HG03060 (cell line): ENCODE results near the gene PCDHB9.
"Not testable (repeated sequence)": the region's sequence is repeated elsewhere in the genome, so short reads cannot be mapped to it uniquely, and the experiment has no call there.

ENCODE experiments used
- ATAC-seq: cut with Tn5 transposase; IDR thresholded peaks from one replicate; pipeline ENCODE4 v1.9.1; 2021; ENCODE audit warnings: low read depth, moderate number of reproducible peaks; ENCODE audit not compliant: unreplicated experiment

Gene PCDHB9

DNA sequence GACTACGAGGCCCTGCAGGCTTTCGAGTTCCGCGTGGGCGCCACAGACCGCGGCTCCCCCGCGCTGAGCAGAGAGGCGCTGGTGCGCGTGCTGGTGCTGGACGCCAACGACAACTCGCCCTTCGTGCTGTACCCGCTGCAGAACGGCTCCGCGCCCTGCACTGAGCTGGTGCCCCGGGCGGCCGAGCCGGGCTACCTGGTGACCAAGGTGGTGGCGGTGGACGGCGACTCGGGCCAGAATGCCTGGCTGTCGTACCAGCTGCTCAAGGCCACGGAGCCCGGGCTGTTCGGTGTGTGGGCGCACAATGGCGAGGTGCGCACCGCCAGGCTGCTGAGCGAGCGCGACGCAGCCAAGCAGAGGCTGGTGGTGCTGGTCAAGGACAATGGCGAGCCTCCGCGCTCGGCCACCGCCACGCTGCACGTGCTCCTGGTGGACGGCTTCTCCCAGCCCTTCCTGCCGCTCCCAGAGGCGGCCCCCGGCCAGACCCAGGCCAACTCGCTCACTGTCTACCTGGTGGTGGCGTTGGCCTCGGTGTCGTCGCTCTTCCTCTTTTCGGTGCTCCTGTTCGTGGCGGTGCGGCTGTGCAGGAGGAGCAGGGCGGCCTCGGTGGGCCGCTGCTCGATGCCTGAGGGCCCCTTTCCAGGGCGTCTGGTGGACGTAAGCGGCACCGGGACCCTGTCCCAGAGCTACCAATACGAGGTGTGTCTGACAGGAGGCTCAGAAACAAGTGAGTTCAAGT, 2.7 kb upstream of the PCDHB9 start:
- not testable (repeated sequence) for ATAC-seq

DNA sequence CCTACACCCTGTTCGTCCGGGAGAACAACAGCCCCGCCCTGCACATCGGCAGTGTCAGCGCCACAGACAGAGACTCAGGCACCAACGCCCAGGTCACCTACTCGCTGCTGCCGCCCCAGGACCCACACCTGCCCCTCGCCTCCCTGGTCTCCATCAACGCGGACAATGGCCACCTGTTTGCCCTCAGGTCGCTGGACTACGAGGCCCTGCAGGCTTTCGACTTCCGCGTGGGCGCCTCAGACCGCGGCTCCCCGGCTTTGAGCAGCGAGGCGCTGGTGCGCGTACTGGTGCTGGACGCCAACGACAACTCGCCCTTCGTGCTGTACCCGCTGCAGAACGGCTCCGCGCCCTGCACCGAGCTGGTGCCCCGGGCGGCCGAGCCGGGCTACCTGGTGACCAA, 1.7 kb downstream of the PCDHB9 start:
- ATAC-seq = not testable (repeated sequence)

GRCh38 chr5:141189131-141189530, 2.2 kb downstream of the PCDHB9 start:
- ATAC-seq = not testable (repeated sequence)

GRCh38 chr5:141192110-141192725, 5.3 kb downstream of the PCDHB9 start, which contains the start of gene PCDHB10:
TSS of gene PCDHB10 (plus strand) at chr5:141192353. CDS start at chr5:141192553, 200 bp downstream.
- ATAC-seq = no peak

- not testable (repeated sequence) for ATAC-seq
Observed at GRCh38 chr5:141194332-141194731, 7.4 kb downstream of the PCDHB9 start.

DNA sequence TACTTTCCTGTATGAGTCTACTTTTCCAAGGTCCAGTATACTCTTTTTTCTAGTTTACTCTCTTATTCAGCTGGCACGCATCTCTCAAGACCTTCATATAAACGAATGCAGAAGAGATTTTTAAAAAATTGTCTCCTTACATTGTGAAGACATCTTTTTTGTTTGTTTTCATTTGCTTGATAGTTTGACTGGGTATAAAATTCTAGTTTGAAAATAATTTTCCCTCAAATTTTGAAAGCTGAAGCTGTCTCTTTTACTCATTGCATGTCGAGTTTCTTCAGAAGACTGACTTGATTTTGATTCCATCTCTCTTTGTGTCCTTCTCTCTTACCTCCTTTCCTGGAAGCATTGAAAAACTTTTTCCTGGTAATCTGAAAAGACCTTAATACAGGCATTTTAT, 9.4 kb downstream of the PCDHB9 start:
- no peak for ATAC-seq

- ATAC-seq = no peak
Observed at GRCh38 chr5:141199359-141200235, 12.6 kb downstream of the PCDHB9 start, which contains the start of gene PCDHB11. TSS of gene PCDHB11 (plus strand) at chr5:141199627. CDS start at chr5:141199775, 148 bp downstream.

GRCh38 chr5:141201126-141201525, 14.2 kb downstream of the PCDHB9 start:
- not testable (repeated sequence) for ATAC-seq

DNA sequence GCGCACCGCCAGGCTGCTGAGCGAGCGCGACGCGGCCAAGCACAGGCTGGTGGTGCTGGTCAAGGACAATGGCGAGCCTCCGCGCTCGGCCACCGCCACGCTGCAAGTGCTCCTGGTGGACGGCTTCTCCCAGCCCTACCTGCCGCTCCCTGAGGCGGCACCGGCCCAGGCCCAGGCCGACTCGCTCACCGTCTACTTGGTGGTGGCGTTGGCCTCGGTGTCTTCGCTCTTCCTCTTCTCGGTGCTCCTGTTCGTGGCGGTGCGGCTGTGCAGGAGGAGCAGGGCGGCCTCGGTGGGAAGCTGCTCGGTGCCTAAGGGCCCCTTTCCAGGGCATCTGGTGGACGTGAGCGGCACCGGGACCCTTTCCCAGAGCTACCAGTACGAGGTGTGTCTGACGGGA, 14.7 kb downstream of the PCDHB9 start:
- ATAC-seq = not testable (repeated sequence)

DNA sequence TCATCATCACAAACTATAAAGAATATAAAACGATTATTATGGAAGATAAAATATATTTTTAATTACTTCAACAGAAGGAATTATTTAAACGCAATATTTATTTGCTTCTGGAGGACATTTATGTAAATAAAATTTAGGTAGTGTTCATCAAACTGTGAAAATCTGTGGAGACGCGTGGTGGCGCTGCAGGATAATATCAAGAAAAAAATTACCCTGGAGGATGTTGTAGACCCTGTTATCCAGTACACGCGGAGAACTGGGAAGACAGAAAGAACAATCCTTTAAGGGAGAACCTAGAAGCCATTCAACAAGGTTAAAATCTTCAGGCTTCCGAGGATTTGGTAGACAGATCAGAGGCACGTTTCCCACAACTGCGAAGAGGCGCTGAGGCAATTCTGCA, 21.5 kb downstream of the PCDHB9 start, which contains the start of gene PCDHB12:
PCDHB12 (plus strand) TSS at position 242 of the 400 bp plus-strand sequence. CDS start 189 bp downstream, outside the sequence.
- ATAC-seq = no peak

- not testable (repeated sequence) for ATAC-seq
Observed at GRCh38 chr5:141210281-141210680, 23.3 kb downstream of the PCDHB9 start.

DNA sequence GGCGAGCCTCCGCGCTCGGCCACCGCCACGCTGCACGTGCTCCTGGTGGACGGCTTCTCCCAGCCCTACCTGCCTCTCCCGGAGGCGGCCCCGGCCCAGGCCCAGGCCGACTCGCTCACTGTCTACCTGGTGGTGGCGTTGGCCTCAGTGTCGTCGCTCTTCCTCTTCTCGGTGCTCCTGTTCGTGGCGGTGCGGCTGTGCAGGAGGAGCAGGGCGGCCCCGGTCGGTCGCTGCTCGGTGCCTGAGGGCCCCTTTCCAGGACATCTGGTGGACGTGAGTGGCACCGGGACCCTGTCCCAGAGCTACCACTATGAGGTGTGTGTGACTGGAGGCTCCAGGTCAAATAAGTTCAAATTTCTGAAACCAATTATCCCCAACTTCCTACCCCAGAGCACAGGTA, 23.9 kb downstream of the PCDHB9 start:
- ATAC-seq = not testable (repeated sequence)

DNA sequence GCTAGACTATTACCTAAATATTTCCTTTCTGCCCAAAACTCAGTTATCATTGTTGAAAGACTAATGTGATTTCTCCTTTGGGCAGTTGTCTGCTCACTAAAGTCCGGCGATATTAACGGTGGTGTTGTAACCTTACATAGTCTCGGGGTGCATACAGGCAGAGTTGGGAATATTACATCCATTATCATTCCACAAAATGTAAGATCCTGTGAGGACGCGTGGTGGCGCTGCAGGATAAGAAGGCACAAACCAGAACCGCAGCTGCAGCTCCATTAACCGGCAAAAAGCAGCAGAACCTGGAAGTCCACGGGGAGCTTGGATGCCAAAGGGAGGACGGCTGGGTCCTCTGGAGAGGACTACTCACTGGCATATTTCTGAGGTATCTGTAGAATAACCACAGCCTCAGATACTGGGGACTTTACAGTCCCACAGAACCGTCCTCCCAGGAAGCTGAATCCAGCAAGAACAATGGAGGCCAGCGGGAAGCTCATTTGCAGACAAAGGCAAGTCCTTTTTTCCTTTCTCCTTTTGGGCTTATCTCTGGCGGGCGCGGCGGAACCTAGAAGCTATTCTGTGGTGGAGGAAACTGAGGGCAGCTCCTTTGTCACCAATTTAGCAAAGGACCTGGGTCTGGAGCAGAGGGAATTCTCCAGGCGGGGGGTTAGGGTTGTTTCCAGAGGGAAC, 26.8 kb downstream of the PCDHB9 start, which contains the start of gene PCDHB13:
PCDHB13 (plus strand) TSS at position 264 of the 684 bp plus-strand sequence; CDS start at position 469, 205 bp downstream.
- ATAC-seq = not testable (repeated sequence)

GRCh38 chr5:141214583-141214982, 27.6 kb downstream of the PCDHB9 start:
- not testable (repeated sequence) for ATAC-seq

DNA sequence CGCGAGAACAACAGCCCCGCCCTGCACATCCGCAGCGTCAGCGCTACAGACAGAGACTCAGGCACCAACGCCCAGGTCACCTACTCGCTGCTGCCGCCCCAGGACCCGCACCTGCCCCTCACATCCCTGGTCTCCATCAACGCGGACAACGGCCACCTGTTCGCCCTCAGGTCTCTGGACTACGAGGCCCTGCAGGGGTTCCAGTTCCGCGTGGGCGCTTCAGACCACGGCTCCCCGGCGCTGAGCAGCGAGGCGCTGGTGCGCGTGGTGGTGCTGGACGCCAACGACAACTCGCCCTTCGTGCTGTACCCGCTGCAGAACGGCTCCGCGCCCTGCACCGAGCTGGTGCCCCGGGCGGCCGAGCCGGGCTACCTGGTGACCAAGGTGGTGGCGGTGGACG, 28.5 kb downstream of the PCDHB9 start:
- ATAC-seq = not testable (repeated sequence)

DNA sequence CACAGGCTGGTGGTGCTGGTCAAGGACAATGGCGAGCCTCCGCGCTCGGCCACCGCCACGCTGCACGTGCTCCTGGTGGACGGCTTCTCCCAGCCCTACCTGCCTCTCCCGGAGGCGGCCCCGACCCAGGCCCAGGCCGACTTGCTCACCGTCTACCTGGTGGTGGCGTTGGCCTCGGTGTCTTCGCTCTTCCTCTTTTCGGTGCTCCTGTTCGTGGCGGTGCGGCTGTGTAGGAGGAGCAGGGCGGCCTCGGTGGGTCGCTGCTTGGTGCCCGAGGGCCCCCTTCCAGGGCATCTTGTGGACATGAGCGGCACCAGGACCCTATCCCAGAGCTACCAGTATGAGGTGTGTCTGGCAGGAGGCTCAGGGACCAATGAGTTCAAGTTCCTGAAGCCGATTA, 29.1 kb downstream of the PCDHB9 start:
- not testable (repeated sequence) for ATAC-seq

DNA sequence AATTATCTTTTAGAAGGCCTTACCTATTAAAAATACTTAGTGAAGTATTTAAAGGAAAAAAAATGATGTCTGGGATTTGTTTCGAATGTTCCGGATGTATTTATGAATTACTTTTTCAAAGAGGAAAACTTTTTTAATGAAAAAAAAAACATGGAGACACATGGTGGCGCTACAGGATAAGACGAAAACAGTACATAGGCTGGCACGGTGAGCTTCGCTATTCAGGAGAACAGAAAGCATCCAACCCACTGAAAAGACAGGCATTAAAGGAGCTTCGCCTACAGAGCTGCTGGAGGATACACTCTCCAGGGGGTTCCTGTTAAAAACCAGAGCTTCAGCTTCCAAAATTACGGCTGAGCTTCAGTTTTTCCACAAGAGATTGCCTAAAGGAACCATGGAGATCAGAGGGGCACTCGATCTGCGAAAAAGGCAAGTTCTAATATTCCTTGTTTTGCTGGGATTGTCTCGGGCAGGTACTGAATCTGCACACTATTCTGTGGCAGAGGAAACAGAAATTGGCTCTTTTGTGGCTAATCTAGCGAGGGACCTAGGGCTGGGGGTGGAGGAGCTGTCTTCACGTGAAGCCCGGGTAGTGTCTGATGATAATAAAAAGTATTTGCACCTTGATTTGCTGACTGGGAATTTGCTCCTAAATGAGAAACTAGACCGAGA, 36.3 kb downstream of the PCDHB9 start, which contains the start of gene PCDHB14:
PCDHB14 (plus strand) TSS at position 232 of the 672 bp plus-strand sequence; CDS start at position 395, 163 bp downstream.
- ATAC-seq = no peak

DNA sequence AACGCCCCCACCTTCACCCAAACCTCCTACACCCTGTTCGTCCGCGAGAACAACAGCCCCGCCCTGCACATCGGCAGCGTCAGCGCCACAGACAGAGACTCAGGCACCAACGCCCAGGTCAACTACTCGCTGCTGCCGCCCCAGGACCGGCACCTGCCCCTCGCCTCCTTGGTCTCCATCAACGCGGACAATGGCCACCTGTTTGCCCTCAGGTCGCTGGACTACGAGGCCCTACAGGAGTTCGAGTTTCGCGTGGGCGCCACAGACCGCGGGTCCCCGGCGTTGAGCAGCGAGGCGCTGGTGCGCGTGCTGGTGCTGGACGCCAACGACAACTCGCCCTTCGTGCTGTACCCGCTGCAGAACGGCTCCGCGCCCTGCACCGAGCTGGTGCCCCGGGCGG, 37.9 kb downstream of the PCDHB9 start:
- not testable (repeated sequence) for ATAC-seq

DNA sequence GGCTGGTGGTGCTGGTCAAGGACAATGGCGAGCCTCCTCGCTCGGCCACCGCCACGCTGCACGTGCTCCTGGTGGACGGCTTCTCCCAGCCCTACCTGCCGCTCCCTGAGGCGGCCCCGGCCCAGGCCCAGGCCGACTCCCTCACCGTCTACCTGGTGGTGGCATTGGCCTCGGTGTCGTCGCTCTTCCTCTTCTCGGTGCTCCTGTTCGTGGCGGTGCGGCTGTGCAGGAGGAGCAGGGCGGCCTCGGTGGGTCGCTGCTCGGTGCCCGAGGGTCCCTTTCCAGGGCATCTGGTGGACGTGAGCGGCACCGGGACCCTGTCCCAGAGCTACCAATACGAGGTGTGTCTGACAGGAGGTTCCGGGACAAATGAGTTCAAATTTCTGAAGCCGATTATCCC, 38.5 kb downstream of the PCDHB9 start:
- ATAC-seq = not testable (repeated sequence)
